HT1080 (cell line): ENCODE results near the gene WDR7. TPM values are rescaled to one million over a fixed set of nuclear protein-coding genes. Genes with fewer than 3 reads are reported as not detected.
A peak's percentile ranks its signal among the peaks of the same experiment; 100 is the strongest.

Source experiments
- DNase-seq: peaks from one replicate; pipeline ENCODE4 v3.0.0-alpha.2; 2015; ENCODE audit warnings: low read depth
- total RNA-seq: library from RNA; depleted of rRNA; stranded (reverse); fragments of >200 nt; shearing (Covaris generic); gene quantifications from 2 replicates; pipeline ENCODE4 v1.2.3, GENCODE V29; 2014

The WDR7 gene
- total RNA-seq, 1 experiment from 2014 or later = 11.4 TPM

DNA sequence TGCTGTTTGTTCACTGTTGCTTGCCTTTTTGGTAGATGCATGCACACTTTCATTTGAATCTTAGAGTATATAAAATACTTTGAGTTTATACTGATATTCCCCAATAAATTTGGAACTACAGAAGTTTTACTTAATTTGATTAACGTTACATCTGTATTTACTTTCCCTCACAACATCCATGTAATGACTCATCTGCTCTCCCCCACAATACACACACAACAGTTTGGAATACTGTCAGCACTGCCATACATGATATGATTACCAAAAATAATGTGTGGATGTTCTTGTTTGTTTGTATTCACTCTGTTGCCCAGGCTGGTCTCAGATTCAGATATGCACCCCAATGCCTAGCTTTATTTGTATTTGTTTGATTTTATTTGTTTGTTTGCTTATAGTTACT lies 144.2 kb downstream of the WDR7 start:
- DNase-seq = peak; percentile 27

DNA sequence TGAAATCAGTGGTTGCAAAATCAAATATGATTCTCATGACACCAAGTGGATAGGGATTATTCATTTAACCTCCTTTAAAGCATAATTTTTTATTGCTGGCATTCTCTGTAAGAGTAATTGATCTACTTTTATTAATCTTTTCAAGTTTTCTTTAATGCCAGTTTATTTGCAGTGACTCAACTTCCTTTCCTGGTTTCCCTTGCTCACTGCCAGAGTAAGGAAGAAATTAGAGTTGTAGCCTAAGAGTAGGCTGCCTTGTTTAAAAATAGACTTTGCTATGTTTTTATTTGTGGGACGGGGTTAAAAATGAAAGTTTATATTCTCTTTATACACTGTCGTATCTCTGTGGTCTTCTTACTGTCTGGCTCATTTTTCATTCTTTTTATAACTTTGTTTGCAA lies 148.6 kb downstream of the WDR7 start:
- DNase-seq = peak; percentile 8

DNA sequence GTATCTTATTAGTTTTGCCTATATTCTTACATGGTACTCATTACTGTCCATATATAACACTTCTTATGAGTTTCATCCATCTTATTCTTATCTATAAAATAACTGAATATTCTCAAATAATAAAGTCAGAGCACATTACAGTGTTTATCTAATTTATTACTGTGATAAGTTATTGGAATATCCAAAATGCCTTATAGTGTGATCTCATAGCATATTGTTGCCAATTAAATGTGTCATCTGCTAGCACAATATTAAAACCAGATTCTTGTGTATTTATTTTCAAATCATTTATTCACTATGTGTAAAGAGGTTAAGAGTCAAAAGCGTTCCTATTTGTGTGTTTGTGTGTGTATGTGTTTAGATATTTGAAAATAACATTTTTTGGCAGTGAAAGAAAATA lies 151.9 kb downstream of the WDR7 start:
- no peak for DNase-seq

DNA sequence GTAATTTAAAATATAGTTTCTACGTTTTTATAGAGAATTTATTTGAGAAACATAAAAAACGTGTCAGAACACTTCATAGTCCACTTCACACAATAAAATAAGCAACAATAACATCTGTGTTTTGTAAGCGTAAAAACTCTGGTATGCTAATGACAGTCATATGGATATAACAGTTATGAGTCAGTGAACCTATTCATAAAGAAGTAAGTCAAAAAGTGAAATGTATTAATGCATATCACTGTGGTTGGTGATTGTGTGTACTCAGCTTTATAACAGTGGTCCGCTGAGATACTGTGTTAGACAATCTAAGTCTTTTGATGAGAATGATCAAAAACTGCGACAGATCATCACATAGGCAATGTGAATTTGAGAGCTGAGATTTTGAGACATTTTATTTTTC lies 153.2 kb downstream of the WDR7 start:
- DNase-seq = no peak

DNA sequence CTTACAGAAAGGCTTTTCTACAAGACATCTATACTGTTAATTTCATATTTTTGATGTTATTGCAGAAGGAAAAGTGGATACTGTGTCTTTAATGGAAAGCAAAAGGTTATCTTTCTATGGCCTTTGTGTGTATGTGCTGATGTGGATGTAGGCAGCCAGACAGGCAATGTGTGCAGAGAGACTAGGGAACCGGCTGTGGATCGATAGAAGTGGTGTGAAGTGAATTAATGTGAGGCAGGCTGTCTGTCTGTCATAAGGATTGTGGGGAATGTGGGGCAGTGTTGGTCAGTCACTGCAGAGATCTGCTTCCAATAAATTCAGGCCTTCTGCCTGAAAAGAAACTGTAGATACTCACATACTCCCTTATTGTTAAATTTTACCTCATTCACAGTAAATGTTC lies 156.7 kb downstream of the WDR7 start:
- DNase-seq = no peak

DNA sequence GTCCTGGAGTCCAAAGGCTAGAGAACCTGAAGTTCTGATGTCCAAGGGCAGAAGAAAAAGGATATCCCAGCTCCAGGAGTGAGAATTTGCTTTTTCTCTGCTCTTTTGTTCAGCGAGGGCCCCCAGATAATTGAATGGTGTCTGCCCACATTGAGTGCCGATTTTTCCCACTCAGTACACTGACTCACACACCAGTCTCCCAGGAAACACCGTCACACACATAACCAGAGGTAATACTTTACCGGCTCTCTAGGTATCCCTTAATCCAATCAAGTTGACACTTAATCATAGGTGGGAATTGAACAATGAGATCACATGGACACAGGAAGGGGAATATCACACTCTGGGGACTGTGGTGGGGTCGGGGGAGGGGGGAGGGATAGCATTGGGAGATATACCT lies 161.5 kb downstream of the WDR7 start:
- DNase-seq = no peak

DNA sequence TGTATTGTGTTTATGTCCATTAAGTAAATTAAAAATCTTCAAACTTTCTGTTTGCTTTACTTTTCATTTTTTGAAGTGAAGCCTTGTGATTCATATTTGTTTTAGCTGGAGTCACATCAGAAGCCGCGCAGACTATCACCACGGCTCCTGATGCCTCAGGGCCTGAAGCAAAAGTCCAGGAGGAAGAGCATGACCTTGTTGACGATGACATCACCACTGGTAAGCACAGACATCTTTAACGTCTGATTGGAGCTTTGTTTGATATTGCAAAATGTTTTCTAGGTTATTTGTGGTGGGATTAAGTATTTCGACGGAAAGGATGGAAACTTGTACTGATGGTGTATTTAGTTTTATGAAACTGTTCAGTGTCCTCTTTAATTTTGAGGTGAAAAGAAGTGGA lies 164.8 kb downstream of the WDR7 start:
- no peak for DNase-seq

DNA sequence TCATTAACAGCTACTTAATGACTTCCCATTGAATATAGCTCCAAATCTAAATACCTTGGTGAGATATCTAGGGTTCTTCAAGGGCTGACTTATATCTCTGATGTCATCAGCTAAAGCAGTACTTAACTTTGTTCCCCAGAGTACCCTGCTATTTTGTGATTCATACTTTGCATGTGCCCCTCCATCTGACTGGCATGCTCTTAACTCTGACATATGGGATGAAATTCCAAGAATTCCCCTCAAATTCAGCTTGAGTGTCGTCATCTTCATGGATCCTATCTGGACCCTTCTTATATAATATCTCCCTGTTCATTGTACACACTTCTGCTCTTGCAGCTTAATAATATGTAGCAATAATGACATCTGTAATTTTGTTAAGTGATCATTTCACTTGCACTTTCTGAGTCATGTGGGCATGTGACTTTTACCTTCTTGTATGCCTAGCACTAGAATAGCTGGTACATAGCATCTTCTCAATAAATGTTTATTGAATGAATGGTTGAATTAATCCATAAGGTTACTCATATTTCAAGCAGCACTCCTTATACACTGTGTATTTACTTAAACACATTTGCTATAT lies 172.9 kb downstream of the WDR7 start:
- DNase-seq = no peak

DNA sequence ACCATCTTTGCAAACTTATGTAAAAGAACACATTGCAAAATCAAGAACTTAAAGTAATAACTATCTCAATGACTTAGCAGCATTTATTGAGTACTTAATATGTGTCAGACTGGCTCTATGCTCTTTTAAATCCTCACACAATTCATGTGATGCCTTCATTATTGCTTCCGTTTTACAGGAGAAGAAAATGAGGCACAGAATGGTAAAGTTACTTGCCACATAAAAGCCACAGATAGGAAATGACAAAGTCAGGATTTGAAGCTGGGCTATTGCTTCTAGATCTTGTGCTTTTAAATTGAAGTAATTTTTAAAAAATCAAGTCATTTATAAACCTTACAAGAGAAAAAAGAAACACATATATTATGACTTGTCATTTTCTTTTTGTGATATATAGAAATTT lies 174.2 kb downstream of the WDR7 start:
- DNase-seq = no peak

DNA sequence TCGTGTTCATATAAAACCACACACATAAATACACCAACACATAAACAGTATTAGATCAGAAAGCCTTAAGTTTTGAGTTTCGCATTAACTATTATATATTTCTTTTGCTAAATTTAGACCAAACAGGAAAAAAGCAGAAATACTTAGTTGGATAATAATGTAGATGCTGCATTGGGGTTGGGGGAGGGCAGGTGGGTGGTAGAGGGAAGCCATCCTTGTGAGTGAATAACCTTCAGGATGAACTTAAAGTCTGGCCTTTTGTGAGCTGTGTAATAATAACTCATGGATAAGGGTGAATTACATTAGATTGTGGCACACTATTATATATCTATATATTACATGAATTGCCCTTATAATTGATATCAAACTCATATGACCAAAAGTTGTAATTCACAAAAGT lies 174.7 kb downstream of the WDR7 start:
- DNase-seq = no peak

DNA sequence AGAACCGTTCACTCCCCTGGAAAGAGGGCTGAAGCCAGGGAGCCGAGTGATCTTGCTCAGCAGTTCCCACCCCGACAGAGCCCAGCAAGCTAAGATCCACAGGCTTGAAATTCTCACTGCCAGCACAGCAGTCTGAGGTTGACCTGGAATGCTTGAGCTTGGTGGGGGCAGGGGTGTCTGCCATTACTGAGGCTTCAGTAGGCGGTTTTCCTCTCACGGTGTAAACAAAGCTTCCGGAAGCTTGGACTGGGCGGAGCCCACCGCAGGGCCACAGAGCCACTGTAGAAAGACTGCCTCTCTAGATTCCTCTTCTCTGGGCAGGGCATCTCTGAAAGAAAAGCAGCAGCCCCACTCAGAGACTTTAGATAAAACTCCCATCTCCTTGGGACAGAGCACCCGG lies 180.8 kb downstream of the WDR7 start:
- peak; percentile 1 for DNase-seq

DNA sequence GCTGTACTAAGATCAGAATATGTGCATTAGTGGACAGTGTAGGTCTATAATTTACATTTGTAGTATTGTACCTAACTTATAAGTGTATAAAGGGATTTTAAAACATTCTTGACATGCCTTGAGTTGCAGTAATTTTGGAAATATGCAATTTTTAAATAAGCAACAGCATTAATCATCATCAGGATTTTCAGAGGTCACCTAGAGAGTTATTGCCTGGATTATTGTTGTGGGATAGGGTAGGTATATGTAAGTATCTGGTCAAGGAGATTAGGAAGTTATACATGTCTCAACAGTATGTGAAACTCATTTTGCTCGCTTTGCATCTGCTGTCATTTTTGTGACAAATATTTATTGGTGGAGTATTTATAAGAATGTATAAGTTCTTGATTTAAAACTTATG lies 184.2 kb downstream of the WDR7 start:
- no peak for DNase-seq

DNA sequence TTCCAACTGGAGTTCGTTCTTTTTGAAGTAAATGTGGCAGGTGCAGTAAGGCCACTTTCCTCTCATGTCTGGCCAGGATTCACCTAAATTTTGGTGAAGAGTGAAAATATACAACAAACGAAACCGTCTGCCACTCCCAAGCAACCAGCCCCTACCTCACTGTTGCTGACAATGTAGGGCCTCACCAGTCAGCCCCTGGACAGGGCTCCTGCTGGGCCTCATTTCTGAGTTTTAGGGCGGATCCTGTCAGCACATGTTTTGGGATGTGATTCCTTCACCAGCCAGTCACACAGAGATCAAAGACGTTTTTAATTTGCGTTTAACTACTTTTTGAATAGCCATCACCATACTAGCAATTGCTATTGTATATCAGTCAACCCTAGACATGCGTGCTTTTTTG lies 185.0 kb downstream of the WDR7 start:
- DNase-seq = no peak

DNA sequence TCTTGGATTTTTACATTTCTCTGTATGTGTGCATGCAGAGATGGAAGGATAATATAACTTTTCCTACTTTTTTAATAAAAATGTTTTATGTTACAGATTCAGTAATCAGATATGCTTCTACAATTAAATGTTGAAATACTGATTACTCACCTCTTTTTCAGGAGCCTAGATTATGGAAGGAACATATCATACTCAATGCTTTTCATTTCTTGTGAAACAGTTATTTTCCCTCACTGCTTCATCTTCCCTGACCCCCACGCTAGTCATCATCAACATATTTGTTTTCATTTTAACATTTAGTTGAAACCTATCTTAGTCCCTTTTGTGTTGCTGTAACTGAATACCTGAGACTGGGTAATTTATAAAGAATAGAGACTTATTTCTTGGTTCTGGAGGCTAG lies 190.7 kb downstream of the WDR7 start:
- no peak for DNase-seq

DNA sequence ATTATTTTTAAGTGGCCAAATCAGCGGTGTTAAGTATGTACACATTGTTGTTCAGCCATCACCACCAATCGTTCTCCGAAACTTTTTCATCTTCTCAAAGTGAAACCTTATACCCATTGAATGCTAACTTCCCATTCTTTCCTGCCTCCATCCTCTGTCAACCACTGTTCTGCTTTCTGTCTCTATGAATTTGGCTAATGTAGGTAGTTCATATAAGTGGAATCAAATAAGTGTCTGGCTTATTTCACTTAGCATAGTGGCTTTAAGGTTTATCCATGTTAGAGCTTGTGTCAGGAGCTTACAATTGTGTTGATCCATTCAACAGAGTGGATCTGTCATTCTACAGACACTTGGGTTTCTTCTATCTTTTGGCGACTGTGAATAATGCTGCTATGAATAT lies 192.1 kb downstream of the WDR7 start:
- DNase-seq = no peak

DNA sequence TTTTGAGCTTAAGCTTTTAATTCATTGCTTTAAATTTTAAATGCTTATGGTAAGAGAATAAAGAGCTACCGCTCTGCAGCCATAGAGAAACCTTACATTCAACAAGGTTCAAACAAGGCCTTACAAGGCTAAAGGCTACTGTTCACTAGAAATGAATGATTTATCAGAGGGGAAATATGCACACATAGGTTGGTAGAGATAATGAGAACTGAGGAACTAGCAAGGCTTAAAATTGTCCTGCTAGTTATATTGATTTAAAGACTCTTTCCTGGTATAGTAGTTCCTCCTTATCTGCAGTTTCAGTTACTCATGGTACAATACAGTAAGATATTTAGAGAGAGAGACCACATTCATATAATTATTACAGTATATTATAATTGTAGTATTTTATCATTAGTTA lies 193.4 kb downstream of the WDR7 start:
- no peak for DNase-seq

DNA sequence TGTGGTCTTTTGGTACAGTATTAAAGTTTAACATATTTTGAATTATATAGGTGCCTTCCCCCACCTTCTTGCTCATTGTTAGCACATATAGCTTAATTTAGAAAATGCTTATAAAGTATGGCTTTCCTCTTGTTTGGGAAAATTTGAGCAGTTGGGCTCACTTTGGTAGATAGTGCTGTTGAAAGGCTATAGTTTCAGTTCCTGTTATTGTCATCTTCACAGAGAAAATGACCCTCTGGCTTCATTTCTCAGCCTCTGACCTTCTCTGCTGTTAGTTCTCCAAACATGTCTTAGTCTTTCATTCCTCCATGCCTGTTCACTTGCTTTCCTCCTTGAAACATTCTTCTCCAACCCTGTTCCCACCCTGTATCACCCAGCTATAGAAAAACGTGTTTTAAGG lies 200.6 kb downstream of the WDR7 start:
- DNase-seq = no peak

DNA sequence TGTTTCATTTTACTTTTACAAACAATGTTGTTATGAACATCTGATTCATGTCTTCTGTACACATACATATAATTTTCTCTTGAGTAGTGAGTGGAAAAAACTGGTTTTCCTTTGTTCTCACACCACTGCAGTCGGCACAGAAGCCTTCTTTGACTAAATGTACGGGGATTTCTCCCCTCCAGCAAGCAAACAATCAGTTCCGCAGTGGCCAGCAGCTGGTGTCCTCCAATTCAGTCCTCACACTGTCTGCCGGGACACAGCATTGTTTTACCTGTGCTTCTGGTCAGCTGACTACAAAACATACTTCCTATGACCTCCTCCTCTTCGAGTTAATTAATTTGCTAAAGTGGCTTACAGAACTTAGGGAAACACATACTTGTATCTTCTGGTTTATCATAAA lies 202.8 kb downstream of the WDR7 start:
- no peak for DNase-seq

DNA sequence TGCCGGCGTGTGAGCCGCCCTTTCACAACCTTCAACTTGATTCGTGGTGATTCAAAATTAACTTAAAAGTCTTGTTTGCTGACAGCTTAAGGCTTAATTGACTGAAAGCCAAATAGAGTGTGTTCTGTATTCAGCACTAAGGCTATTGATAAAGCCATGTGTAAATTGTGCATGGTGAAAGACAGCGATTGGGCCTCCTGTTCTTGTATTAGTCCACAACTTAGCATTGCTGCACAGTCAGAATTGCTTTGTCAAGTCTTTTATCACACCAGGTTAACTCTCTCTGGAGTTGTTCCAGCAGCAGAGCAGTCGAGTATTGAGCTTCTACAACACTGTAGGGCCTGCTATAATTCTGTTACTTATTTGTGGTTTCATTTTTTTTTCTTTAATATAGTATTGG lies 210.1 kb downstream of the WDR7 start:
- DNase-seq = no peak

DNA sequence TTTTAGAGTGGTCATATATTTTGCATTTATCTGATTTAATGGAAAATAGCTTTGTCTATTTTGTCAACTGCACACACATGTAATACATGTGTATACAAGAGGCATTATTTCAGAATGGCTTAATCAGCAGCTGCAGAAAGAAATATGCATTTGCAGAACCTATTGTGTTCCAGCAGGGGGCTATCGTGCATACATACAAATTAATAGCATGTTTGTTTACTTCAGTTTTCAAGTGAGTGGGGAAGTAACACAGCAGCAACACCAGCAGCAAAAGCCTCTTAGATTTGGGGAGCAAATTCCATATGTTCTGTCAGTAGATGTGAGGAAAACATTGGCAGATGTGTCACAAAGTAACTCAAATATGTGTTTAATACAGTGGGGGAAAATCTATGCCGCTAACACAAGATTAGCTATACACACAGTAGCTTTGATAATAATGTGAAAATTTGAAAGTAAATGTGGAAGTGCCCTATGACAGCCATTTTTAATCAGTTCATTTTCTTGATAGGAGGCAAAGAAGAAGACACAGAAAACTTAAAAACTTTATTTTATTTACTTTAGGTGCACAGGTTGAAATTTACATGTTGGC lies 218.1 kb downstream of the WDR7 start:
- DNase-seq = peak; percentile 15

DNA sequence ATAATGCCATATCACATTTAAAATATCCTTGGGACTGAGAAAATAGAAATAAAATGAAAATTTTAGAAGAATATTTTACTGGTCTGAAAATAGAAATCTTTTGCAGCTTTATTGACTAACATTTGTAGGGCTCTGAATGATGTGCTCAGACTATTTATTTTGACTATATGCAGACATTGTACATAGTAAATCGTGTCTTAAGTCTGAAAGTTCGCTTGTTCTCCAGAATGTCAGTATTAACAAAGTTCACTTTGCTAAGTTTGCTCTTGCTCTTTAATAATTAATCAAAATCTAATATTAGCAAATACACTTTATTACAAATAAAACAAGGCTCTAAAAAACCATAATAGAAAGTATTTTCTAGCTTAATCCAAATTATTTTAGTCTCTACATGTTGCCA lies 219.8 kb downstream of the WDR7 start:
- DNase-seq = no peak

DNA sequence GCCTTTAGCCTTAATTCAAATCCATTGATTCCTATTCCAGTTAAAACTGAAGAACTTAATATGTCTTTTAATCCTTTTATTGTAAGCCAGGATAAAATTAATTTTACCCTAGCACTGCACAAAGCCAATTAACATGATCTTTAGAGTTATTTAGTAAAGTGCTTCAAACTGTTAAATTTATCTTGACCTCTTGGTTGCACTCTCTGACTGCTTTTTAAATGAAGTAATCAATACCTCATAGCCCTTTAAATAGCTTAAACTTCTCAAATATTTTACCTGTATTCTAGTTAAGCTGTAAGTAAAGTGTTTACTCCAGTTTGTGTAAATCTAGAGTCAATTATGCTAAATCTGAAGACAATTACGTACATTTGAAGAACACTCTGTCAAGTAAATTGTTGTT lies 221.0 kb downstream of the WDR7 start:
- no peak for DNase-seq

DNA sequence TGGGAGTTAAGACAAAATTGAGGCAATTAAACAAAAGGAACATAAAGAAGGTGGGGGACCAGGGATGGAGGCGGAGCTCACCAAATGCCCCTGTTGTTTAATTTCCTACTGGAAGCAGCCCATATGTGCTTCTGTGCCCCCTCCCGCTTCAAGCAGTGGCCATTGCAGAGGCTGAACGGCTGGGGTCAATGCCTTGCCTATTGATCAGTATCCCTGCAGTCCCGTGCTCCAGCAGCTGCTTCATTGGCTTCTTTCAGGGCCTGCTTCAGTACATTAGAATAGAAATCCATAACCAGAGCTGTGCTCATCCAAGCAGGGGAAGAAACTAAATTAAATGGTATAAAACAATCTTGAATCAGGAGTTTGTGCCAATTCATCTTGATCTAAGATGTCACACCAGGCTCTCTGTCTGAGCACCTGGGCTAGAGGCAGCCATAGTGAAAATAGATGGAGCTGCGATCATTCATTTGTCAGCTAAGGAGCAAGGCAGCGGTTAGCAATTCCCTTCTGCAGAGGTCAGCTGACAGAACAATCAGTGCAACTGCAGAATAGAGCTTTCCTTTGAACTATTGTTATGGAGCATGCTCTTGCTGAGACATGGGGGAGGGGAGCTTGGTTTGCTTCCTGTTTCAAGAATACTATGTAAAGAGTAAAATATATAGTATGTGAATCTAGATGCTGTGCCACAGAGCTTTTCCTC lies 222.4 kb downstream of the WDR7 start:
- DNase-seq = no peak
